Suprapubic skin (tissue), 4 donors: Measurements from ENCODE around the gene FAM171A1. TPM values are rescaled to one million over a fixed set of nuclear protein-coding genes. Genes with fewer than 3 reads are reported as not detected.

ENCODE experiments used
- DNase-seq, 2 donors: peaks; one replicate each; pipeline ENCODE4 v3.0.0-alpha.2; 2019; ENCODE audit warnings: low spot score in 2 of 2
- H3K27ac ChIP-seq: fragments of 200-600 bp; sonication (generic); one replicate; pipeline ENCODE4 v1.5.1; 2019
- H3K27me3 ChIP-seq: fragments of 200-600 bp; sonication (generic); one replicate; pipeline ENCODE4 v1.5.1; 2019
- H3K36me3 ChIP-seq: fragments of 200-600 bp; sonication (generic); one replicate; pipeline ENCODE4 v1.5.1; 2019
- H3K4me1 ChIP-seq: fragments of 200-600 bp; sonication (generic); one replicate; pipeline ENCODE4 v1.5.1; 2019
- H3K4me3 ChIP-seq: fragments of 200-600 bp; sonication (generic); one replicate; pipeline ENCODE4 v1.5.1; 2019; ENCODE audit warnings: mild to moderate bottlenecking
- H3K9me3 ChIP-seq: fragments of 200-600 bp; sonication (generic); one replicate; pipeline ENCODE4 v1.5.1; 2019
- EP300 ChIP-seq: sonication (generic); formaldehyde crosslinking; IDR thresholded peaks from one replicate; pipeline ENCODE4 v1.6.1; 2017; ENCODE audit warnings: antibody characterized with exemption
- POLR2A ChIP-seq, 2 donors: fragments of 450-650 bp; IDR thresholded peaks; one replicate each; pipeline ENCODE4 v1.6.1; 2017; ENCODE audit warnings: antibody characterized with exemption in 2 of 2, mild to moderate bottlenecking in 2 of 2, moderate library complexity in 2 of 2
- POLR2AphosphoS5 ChIP-seq, 3 donors: sonication (generic); formaldehyde crosslinking; IDR thresholded peaks; one replicate each; pipeline ENCODE4 v1.6.1; 2017; ENCODE audit warnings: antibody characterized with exemption in 3 of 3
- WGBS: methylation state at CpG from one replicate; pipeline ENCODE4 v1.1.5; 2018; 5-methylcytosine and 5-hydroxymethylcytosine counted together
- total RNA-seq, 4 donors: library from RNA; depleted of rRNA; stranded (reverse); fragments of >200 nt; gene quantifications; one replicate each; pipeline ENCODE4 v1.1.0, GENCODE V29; 2016
- TF ChIP-seq, protein P1 (sequence below), 2 donors: fragments of 200-600 bp in 1 of 2; fragments of 450-650 bp in 1 of 2; sonication (generic) in 1 of 2; IDR thresholded peaks; one replicate each; pipeline ENCODE4 v1.5.1; 2016 to 2019; ENCODE audit warnings: antibody characterized with exemption in 2 of 2, mild to moderate bottlenecking in 1 of 2, moderate library complexity in 1 of 2

The FAM171A1 gene
- total RNA-seq, 4 donors from 2014 or later: 2.8 to 7.0 (median 5.9) TPM

DNA sequence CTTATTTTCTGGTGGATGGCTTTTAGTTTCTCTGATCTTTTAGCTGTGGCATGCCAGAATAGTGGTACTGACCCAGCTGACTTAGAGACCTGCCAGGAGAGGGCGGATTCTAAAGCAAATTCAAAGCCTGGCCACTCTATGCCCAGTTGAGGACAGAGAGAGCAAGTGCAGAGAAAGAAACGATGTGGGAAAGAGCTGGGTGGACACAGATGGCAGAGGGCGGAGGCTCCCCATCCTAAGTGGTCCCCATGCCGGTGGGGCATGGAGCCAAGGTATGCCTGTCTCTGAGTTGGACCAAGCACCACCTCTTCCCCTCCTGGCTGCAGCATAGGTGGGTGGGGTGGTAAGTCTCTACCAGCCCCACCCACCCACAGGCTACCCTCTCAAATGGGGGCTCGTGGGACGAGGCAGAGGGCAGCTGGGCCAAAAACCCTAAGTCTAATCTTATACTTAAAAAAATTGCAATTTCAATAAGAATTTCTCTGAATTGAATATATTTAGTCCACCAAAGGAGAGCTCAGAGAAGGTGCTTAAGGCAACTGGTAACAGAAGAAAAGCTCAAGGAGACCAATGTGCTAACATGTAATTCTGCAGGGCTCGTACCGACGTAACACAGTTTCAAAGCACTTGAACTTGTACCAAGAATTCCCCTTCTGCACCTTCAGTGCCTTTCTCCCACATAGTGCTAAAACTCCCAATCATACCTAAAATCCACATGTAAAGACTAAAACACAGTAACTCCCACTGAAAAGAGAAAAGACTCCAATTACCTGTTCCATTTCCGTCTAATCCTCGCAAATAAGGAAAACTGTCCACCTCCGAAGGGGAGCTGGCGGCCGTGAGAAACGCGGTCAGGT lies 116.9 kb downstream of the FAM171A1 start:
- Histone ChIP-seq H3K4me1 (no peaks in the 10 kb centered on the region), H3K27ac (no peak overlapping the region), H3K36me3 (no peaks in the 10 kb centered on the region), H3K27me3 (no peaks in the 10 kb centered on the region), H3K4me3 (peak overlapping the region; percentile 26), H3K9me3 (no peaks in the 10 kb centered on the region)
- no peak for DNase-seq
- TF ChIP-seq EP300 (no peak), POLR2A (IDR thresholded peaks at IDR 0.05) (no peak), POLR2AphosphoS5 (IDR thresholded peaks at IDR 0.05) (no peak)
- TF ChIP-seq, protein P1, sequence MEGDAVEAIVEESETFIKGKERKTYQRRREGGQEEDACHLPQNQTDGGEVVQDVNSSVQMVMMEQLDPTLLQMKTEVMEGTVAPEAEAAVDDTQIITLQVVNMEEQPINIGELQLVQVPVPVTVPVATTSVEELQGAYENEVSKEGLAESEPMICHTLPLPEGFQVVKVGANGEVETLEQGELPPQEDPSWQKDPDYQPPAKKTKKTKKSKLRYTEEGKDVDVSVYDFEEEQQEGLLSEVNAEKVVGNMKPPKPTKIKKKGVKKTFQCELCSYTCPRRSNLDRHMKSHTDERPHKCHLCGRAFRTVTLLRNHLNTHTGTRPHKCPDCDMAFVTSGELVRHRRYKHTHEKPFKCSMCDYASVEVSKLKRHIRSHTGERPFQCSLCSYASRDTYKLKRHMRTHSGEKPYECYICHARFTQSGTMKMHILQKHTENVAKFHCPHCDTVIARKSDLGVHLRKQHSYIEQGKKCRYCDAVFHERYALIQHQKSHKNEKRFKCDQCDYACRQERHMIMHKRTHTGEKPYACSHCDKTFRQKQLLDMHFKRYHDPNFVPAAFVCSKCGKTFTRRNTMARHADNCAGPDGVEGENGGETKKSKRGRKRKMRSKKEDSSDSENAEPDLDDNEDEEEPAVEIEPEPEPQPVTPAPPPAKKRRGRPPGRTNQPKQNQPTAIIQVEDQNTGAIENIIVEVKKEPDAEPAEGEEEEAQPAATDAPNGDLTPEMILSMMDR (IDR thresholded peaks at IDR 0.05): no peak
- 65% methylated on average over 16 of the region's 16 CpGs for WGBS

DNA sequence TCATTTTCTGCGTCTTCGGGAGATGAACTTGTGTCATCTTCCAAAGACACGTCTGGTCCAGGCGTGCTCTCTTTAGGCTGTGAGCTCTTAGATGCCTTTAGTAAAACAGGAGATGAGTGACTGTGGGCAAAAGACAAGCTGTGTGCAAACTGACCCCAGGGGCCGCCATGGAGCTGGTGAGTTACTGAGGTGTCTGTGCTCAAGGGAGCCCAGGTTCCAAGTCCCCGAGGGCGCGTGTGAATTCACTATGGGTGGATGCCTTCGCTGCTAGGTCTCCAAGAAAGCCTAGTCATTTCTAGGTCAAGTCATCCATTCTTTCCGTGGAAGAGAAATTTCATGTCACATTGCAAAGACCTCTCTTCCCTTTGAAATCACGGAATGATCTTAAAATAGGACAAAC lies 118.7 kb downstream of the FAM171A1 start:
- no peaks in the 10 kb centered on the region for H3K4me1 ChIP-seq
- no peak for DNase-seq
- H3K36me3 ChIP-seq: no peaks in the 10 kb centered on the region
- TF ChIP-seq, protein P1 (IDR thresholded peaks at IDR 0.05): no peak
- TF ChIP-seq EP300: no peak
- TF ChIP-seq POLR2AphosphoS5 (IDR thresholded peaks at IDR 0.05): no peak
- no peak for TF ChIP-seq POLR2A (IDR thresholded peaks at IDR 0.05)
- H3K4me3 ChIP-seq: no peak overlapping the region
- WGBS: 87% methylated on average over 11 of the region's 11 CpGs
- H3K27me3 ChIP-seq: no peaks in the 10 kb centered on the region
- no peak overlapping the region for H3K27ac ChIP-seq
- H3K9me3 ChIP-seq: no peaks in the 10 kb centered on the region

DNA sequence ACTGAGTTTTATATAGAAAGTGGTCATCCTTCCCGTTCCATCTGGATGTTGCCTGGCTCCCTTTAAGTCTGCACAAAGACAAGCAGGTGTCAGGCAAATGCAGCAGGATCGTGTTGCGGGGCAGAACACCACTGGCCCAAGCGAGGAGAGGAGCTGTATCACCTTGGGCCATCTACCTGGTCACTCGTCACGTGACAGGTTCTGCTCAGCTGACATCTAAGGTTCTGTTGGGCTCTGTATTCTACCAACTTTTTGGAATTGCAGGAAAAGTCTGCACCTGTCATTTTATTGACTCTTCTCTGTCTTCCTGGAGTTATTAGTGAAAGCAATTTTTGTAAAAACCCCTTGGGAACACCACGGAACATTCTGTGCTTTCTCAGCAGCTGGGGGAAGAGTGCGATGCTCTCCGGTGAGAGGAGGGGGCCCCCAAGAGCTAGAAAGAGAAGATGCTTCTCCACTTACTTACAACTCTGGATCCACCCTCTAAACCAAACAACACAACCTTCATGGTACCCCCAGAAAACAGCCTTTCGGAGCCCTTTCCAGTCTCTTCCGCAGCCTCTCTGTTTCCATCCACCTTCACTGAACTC lies 119.2 kb downstream of the FAM171A1 start:
- TF ChIP-seq EP300 (no peak), POLR2A (IDR thresholded peaks at IDR 0.05) (no peak), POLR2AphosphoS5 (IDR thresholded peaks at IDR 0.05) (no peak)
- TF ChIP-seq, protein P1 (IDR thresholded peaks at IDR 0.05): no peak
- no peaks in the 10 kb centered on the region for H3K9me3 ChIP-seq
- H3K4me1 ChIP-seq: no peaks in the 10 kb centered on the region
- H3K27me3 ChIP-seq: no peaks in the 10 kb centered on the region
- H3K4me3 ChIP-seq: no peak overlapping the region
- no peak for DNase-seq
- H3K36me3 ChIP-seq: no peaks in the 10 kb centered on the region
- H3K27ac ChIP-seq: no peak overlapping the region
- WGBS: 88% methylated on average over 11 of the region's 11 CpGs

DNA sequence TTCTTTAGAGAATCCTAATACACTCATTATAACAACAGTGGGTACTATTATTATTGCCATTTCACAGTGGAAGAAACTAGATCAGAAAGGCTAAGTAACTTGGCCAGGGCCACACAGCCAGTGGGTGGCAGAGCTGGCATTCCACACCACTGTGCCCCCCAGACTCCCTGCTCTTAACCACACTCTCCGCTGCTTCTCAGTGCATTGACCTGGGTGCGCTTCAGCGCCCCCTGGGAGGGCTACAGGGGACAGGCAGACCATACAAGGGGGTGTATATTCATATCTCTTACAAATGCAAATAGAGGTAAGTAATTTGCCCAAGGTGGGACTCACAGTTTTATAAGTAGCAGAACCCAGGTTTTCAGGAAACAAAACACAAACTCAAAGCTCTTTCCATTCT lies 125.6 kb downstream of the FAM171A1 start:
- Histone ChIP-seq H3K9me3 (no peaks in the 10 kb centered on the region), H3K4me1 (no peaks in the 10 kb centered on the region), H3K27me3 (no peaks in the 10 kb centered on the region), H3K4me3 (no peak overlapping the region), H3K36me3 (no peaks in the 10 kb centered on the region), H3K27ac (no peak overlapping the region)
- DNase-seq: peak in 1 of 2 donors; percentile 15
- TF ChIP-seq POLR2A (IDR thresholded peaks at IDR 0.05) (no peak), POLR2AphosphoS5 (IDR thresholded peaks at IDR 0.05) (no peak), EP300 (no peak)
- TF ChIP-seq, protein P1 (IDR thresholded peaks at IDR 0.05): no peak
- 82% methylated on average over 3 of the region's 3 CpGs for WGBS

DNA sequence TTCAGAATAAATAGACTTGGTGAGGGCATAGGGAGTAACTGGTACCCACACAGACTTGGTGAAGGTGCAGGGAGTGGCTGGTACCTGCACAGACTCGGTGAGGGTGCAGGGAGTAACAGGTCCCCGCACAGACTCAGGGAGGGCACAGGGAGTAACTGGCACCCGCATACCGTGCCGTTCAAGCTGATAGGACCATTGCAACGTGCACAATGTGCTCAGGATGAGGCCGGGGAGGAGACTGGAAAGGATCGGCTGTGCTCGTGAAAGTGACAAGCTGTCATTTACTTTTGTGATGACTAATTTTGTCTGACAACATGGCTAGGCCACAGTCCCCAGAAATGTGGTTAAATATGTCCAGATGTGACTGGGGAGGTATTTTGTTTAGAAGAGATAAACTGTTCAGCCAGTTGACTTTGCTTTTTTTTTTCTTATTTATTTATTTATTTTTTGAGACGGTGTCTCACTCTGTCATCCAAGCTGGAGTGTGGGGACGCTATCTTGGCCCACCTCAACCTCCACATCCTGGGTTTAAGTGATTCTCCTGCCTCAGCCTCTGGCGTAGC lies 126.4 kb downstream of the FAM171A1 start:
- no peak overlapping the region for H3K27ac ChIP-seq
- TF ChIP-seq EP300: no peak
- no peak overlapping the region for H3K4me3 ChIP-seq
- peak in 1 of 2 donors; percentile 53 for DNase-seq
- H3K4me1 ChIP-seq: no peaks in the 10 kb centered on the region
- H3K36me3 ChIP-seq: no peaks in the 10 kb centered on the region
- WGBS: 81% methylated on average over 12 of the region's 12 CpGs
- H3K27me3 ChIP-seq: no peaks in the 10 kb centered on the region
- no peaks in the 10 kb centered on the region for H3K9me3 ChIP-seq
